Breast epithelium (tissue), 4 donors: ENCODE data around the gene ATP1B2. TPM values are rescaled to one million over a fixed set of nuclear protein-coding genes. Genes with fewer than 3 reads are reported as not detected.
"Not testable (repeated sequence)": the region's sequence is repeated elsewhere in the genome, so short reads cannot be mapped to it uniquely, and the experiment has no call there.

Experiments used
- DNase-seq, 2 donors: peaks; one replicate each; pipeline ENCODE4 v3.0.0-alpha.2; 2019; ENCODE audit warnings: low spot score in 2 of 2
- H3K27ac ChIP-seq, 2 donors: fragments of 200-600 bp; sonication (generic) in 1 of 2; one replicate each; pipeline ENCODE4 v1.5.1; 2016 to 2019; ENCODE audit warnings: mild to moderate bottlenecking in 1 of 2
- H3K27me3 ChIP-seq, 2 donors: fragments of 200-600 bp; sonication (generic) in 1 of 2; one replicate each; pipeline versions ENCODE4 v1.5.1 to v1.6.0; 2017 to 2019; ENCODE audit warnings: control low read depth in 1 of 2, mild to moderate bottlenecking in 1 of 2
- H3K36me3 ChIP-seq: fragments of 200-600 bp; one replicate; pipeline ENCODE4 v1.5.1; 2019
- H3K4me1 ChIP-seq, 2 donors: fragments of 200-600 bp; sonication (generic); one replicate each; pipeline ENCODE4 v1.5.1; 2016 to 2019; ENCODE audit warnings: control low read depth in 1 of 2
- H3K4me3 ChIP-seq, 3 donors: fragments of 200-600 bp; sonication (generic); 1 replicate in 2 of 3; 2 replicates in 1 of 3; pipeline ENCODE4 v1.5.1; 2016 to 2019; ENCODE audit warnings: mild to moderate bottlenecking in 3 of 3, moderate library complexity in 2 of 3
- H3K9me3 ChIP-seq, 2 donors: fragments of 200-600 bp; sonication (generic) in 1 of 2; one replicate each; pipeline ENCODE4 v1.5.1; 2016 to 2019; ENCODE audit warnings: control low read depth in 1 of 2
- CTCF ChIP-seq, 3 donors: fragments of 450-650 bp; IDR thresholded peaks; one replicate each; pipeline ENCODE4 v1.5.1; 2016 to 2017; ENCODE audit warnings: antibody characterized with exemption in 3 of 3, mild to moderate bottlenecking in 3 of 3, moderate library complexity in 3 of 3
- POLR2A ChIP-seq: fragments of 450-650 bp; IDR thresholded peaks from one replicate; pipeline ENCODE4 v1.6.1; 2016; ENCODE audit warnings: antibody characterized with exemption, mild to moderate bottlenecking, moderate library complexity
- POLR2AphosphoS5 ChIP-seq, 3 donors: sonication (generic); formaldehyde crosslinking; IDR thresholded peaks; one replicate each; pipeline ENCODE4 v1.6.1; 2017; ENCODE audit warnings: antibody characterized with exemption in 3 of 3
- intact Hi-C: fragments of 100-400 bp; cut with DNase I; formaldehyde crosslinking; loops from one replicate; pipeline ENCODE4 v1.15.1; 2023; ENCODE audit warnings: low total_unique reads
- total RNA-seq, 3 donors: library from RNA; depleted of rRNA; stranded (reverse); fragments of >200 nt; gene quantifications; one replicate each; pipeline ENCODE4 v1.1.0, GENCODE V29; 2016

Gene ATP1B2
- total RNA-seq, 3 donors from 2014 or later = 0.16 to 1.2 (median 0.98) TPM

- TF ChIP-seq POLR2AphosphoS5 (IDR thresholded peaks at IDR 0.05) (no peak), CTCF (IDR thresholded peaks at IDR 0.05) (no peak)
- intact Hi-C loops = no loop called here
- Histone ChIP-seq H3K27me3 (no peaks in the 10 kb centered on the region), H3K27ac (no peak overlapping the region), H3K4me3 (no peak overlapping the region), H3K36me3 (no peaks in the 10 kb centered on the region), H3K9me3 (no peaks in the 10 kb centered on the region), H3K4me1 (no peaks in the 10 kb centered on the region)
- DNase-seq = no peak
These were observed 16.3 kb upstream of the ATP1B2 start for GRCh38 chr17:7634384-7634783.

- Histone ChIP-seq H3K27ac (no peak overlapping the region), H3K27me3 (no peaks in the 10 kb centered on the region), H3K4me3 (no peak overlapping the region), H3K9me3 (no peaks in the 10 kb centered on the region), H3K36me3 (no peaks in the 10 kb centered on the region), H3K4me1 (no peaks in the 10 kb centered on the region)
- TF ChIP-seq POLR2AphosphoS5 (IDR thresholded peaks at IDR 0.05) = no peak
- TF ChIP-seq CTCF (IDR thresholded peaks at IDR 0.05) = no peak
- no peak for TF ChIP-seq POLR2A
- intact Hi-C loops = no loop called here
- no peak for DNase-seq
These were observed 14.6 kb upstream of the ATP1B2 start for GRCh38 chr17:7636163-7636562.

- intact Hi-C loops = no loop called here
- DNase-seq = no peak
- Histone ChIP-seq H3K27ac (no peak overlapping the region), H3K9me3 (no peaks in the 10 kb centered on the region), H3K27me3 (no peaks in the 10 kb centered on the region), H3K4me1 (no peaks in the 10 kb centered on the region), H3K36me3 (no peaks in the 10 kb centered on the region), H3K4me3 (no peak overlapping the region)
- TF ChIP-seq POLR2A (no peak), CTCF (IDR thresholded peaks at IDR 0.05) (no peak), POLR2AphosphoS5 (IDR thresholded peaks at IDR 0.05) (no peak)
These were observed 9.9 kb upstream of the ATP1B2 start for GRCh38 chr17:7640783-7641182.

- H3K27me3 ChIP-seq, H3K4me3 ChIP-seq, H3K4me1 ChIP-seq, H3K9me3 ChIP-seq, intact Hi-C loops, H3K27ac ChIP-seq, H3K36me3 ChIP-seq, DNase-seq: not testable (repeated sequence)
These were observed 9.1 kb upstream of the ATP1B2 start for GRCh38 chr17:7641635-7642034.

- Histone ChIP-seq H3K4me1 (no peaks in the 10 kb centered on the region), H3K9me3 (no peaks in the 10 kb centered on the region), H3K27me3 (no peaks in the 10 kb centered on the region), H3K27ac (no peak overlapping the region), H3K36me3 (no peaks in the 10 kb centered on the region), H3K4me3 (no peak overlapping the region)
- DNase-seq = no peak
- TF ChIP-seq POLR2A (no peak), CTCF (IDR thresholded peaks at IDR 0.05) (no peak), POLR2AphosphoS5 (IDR thresholded peaks at IDR 0.05) (no peak)
- intact Hi-C loops = no loop called here
These were observed 6.0 kb upstream of the ATP1B2 start for GRCh38 chr17:7644775-7645174.

GRCh38 chr17:7646457-7646856 is 4.3 kb upstream of the ATP1B2 start:
- TF ChIP-seq POLR2AphosphoS5 (IDR thresholded peaks at IDR 0.05) (no peak), CTCF (IDR thresholded peaks at IDR 0.05) (no peak)
- Histone ChIP-seq H3K27me3 (peaks cover 0 to 4% of the 10 kb centered on the region in 2 donors), H3K36me3 (no peaks in the 10 kb centered on the region), H3K9me3 (no peaks in the 10 kb centered on the region), H3K4me1 (no peaks in the 10 kb centered on the region), H3K4me3 (no peak overlapping the region), H3K27ac (no peak overlapping the region)
- intact Hi-C loops = no loop called here
- DNase-seq = no peak
